Prostate gland (tissue), 2 donors: ENCODE results near the gene RANBP1.

Experiments used
- CTCF ChIP-seq, 4 experiments: fragments of 200-600 bp in 2 of 4; fragments of 450-650 bp in 2 of 4; sonication (generic) in 2 of 4; IDR thresholded peaks; 1 replicate in 3 of 4; 2 replicates in 1 of 4; pipeline ENCODE4 v1.5.1; 2016 to 2019; ENCODE audit warnings: antibody characterized with exemption in 4 of 4, mild to moderate bottlenecking in 2 of 4, moderate library complexity in 2 of 4
- POLR2A ChIP-seq: fragments of 450-650 bp; IDR thresholded peaks from one replicate; pipeline ENCODE4 v1.6.1; 2016; ENCODE audit warnings: antibody characterized with exemption, mild to moderate bottlenecking

- TF ChIP-seq CTCF (IDR thresholded peaks at IDR 0.05) (no peak), POLR2A (no peak)
Observed at GRCh38 chr22:20096574-20097420, 19.1 kb upstream of the RANBP1 start.
